Transverse colon (tissue), 4 donors: ENCODE results near the gene SNX30. TPM values are rescaled to one million over a fixed set of nuclear protein-coding genes. Genes with fewer than 3 reads are reported as not detected.
"Not testable (repeated sequence)": the region's sequence is repeated elsewhere in the genome, so short reads cannot be mapped to it uniquely, and the experiment has no call there.

Experiments used
- DNase-seq: peaks from one replicate; pipeline ENCODE4 v3.0.0-alpha.2; 2019
- H3K27ac ChIP-seq, 4 donors: fragments of 200-600 bp; sonication (generic); 2 replicates each; pipeline ENCODE4 v1.5.1; 2016 to 2018; ENCODE audit warnings: inconsistent platforms in 4 of 4
- H3K27me3 ChIP-seq: fragments of 200-600 bp; sonication (generic); 2 replicates; pipeline ENCODE4 v1.5.1; 2017; ENCODE audit warnings: inconsistent platforms
- H3K36me3 ChIP-seq, 4 donors: fragments of 200-600 bp; sonication (generic); 2 replicates each; pipeline ENCODE4 v1.5.1; 2017 to 2019; ENCODE audit warnings: inconsistent platforms in 4 of 4
- H3K4me1 ChIP-seq, 4 donors: fragments of 200-600 bp; sonication (generic); 2 replicates each; pipeline ENCODE4 v1.5.1; 2017 to 2020; ENCODE audit warnings: inconsistent platforms in 4 of 4
- H3K4me3 ChIP-seq, 4 donors: fragments of 200-600 bp; sonication (generic); 1 replicate in 1 of 4; 2 replicates in 3 of 4; pipeline versions ENCODE4 v1.5.1 to v1.6.1; 2017 to 2019; ENCODE audit warnings: inconsistent platforms in 4 of 4
- H3K9me3 ChIP-seq, 2 donors: fragments of 200-600 bp; sonication (generic); 2 replicates each; pipeline ENCODE4 v1.5.1; 2017 to 2019; ENCODE audit warnings: inconsistent platforms in 2 of 2
- CTCF ChIP-seq, 5 experiments: fragments of 200-600 bp in 3 of 5; fragments of 450-650 bp in 2 of 5; sonication (generic) in 3 of 5; IDR thresholded peaks; 1 replicate in 2 of 5; 2 replicates in 3 of 5; pipeline ENCODE4 v1.5.1; 2016 to 2017; ENCODE audit warnings: antibody characterized with exemption in 5 of 5, inconsistent platforms in 3 of 5, mild to moderate bottlenecking in 2 of 5, moderate library complexity in 1 of 5
- EP300 ChIP-seq: sonication (generic); formaldehyde crosslinking; IDR thresholded peaks from one replicate; pipeline ENCODE4 v1.6.1; 2017; ENCODE audit warnings: antibody characterized with exemption, low read depth
- POLR2A ChIP-seq: fragments of 450-650 bp; IDR thresholded peaks from one replicate; pipeline ENCODE4 v1.6.1; 2016; ENCODE audit warnings: antibody characterized with exemption, mild to moderate bottlenecking, moderate library complexity
- POLR2AphosphoS5 ChIP-seq, 3 donors: sonication (generic); formaldehyde crosslinking; IDR thresholded peaks; one replicate each; pipeline ENCODE4 v1.6.1; 2016; ENCODE audit warnings: antibody characterized with exemption in 3 of 3
- WGBS, 2 donors: methylation state at CpG; one replicate each; pipeline ENCODE4 v1.1.5; 2018; ENCODE audit warnings: low coverage in 1 of 2; 5-methylcytosine and 5-hydroxymethylcytosine counted together
- in situ Hi-C, 4 donors: fragments of 200-750 bp; cut with MboI; loops; one replicate each; pipeline versions ENCODE4 v1.15.0 to v1.15.1; 2017; ENCODE audit warnings: low sequenced_read_pairs in 3 of 4, low pct_ligation_motif_present in 1 of 4, low pct_unique_long_range_greater_than_20kb in 1 of 4
- intact Hi-C: fragments of 100-400 bp; cut with DNase I; formaldehyde crosslinking; loops from one replicate; pipeline ENCODE4 v1.15.1; 2023; ENCODE audit warnings: low total_unique reads
- total RNA-seq, 4 donors: library from RNA; depleted of rRNA; stranded (reverse); fragments of >200 nt; gene quantifications; one replicate each; pipeline ENCODE4 v1.1.0, GENCODE V29; 2016

SNX30 gene
- total RNA-seq, 4 donors from 2014 or later = 15.7 to 46.4 (median 45.7) TPM

- peak overlapping the region in 1 of 4 donors; percentile 95 for H3K27ac ChIP-seq
- peaks cover 0 to 17% (median 11%) of the 10 kb centered on the region in 4 donors for H3K4me1 ChIP-seq
- no peaks in the 10 kb centered on the region for H3K9me3 ChIP-seq
- H3K27me3 ChIP-seq = no peaks in the 10 kb centered on the region
- TF ChIP-seq EP300 (no peak), POLR2A (no peak), CTCF (IDR thresholded peaks at IDR 0.05) (no peak), POLR2AphosphoS5 (IDR thresholded peaks at IDR 0.05) (no peak)
- intact Hi-C loops = loop anchor here (10.0 kb wide), 2 partner anchors 75 to 235 kb away; partner anchors contain the start of gene KIAA1958
- in situ Hi-C loops = loop anchor here in 2 of 4 donors (25.0 kb wide), 2 partner anchors 332 to 632 kb away; partner anchors contain the start of gene HSDL2 (in 1 of the 2)
- 52 to 57% methylated on average over 2 of the region's 2 CpGs for WGBS, 2 donors
- no peaks in the 10 kb centered on the region for H3K36me3 ChIP-seq
- DNase-seq = no peak
- H3K4me3 ChIP-seq = no peak overlapping the region
Observed at GRCh38 chr9:112719696-112720095, 30.9 kb upstream of the SNX30 start.

- H3K4me1 ChIP-seq = peaks cover 0 to 17% (median 11%) of the 10 kb centered on the region in 4 donors
- H3K9me3 ChIP-seq = no peaks in the 10 kb centered on the region
- no peak overlapping the region for H3K4me3 ChIP-seq
- TF ChIP-seq POLR2AphosphoS5 (IDR thresholded peaks at IDR 0.05) = no peak
- TF ChIP-seq POLR2A = no peak
- TF ChIP-seq EP300 = no peak
- no peak for TF ChIP-seq CTCF (IDR thresholded peaks at IDR 0.05)
- WGBS, 2 donors = 25 to 84% methylated on average over 1 to 4 of the region's 4 CpGs
- no peak for DNase-seq
- no peaks in the 10 kb centered on the region for H3K27me3 ChIP-seq
- no peak overlapping the region for H3K27ac ChIP-seq
- no peaks in the 10 kb centered on the region for H3K36me3 ChIP-seq
- intact Hi-C loops = no loop called here
- in situ Hi-C loops = loop anchor here in 2 of 4 donors (25.0 kb wide), 2 partner anchors 333 to 633 kb away; partner anchors contain the start of gene HSDL2 (in 1 of the 2)
Observed at GRCh38 chr9:112720113-112720780, 30.3 kb upstream of the SNX30 start.

GRCh38 chr9:112722749-112723148, 27.8 kb upstream of the SNX30 start:
- H3K36me3 ChIP-seq, DNase-seq, H3K27ac ChIP-seq, H3K9me3 ChIP-seq, H3K4me1 ChIP-seq, intact Hi-C loops, H3K27me3 ChIP-seq, H3K4me3 ChIP-seq: not testable (repeated sequence)
- in situ Hi-C loops = loop anchor here in 2 of 4 donors (25.0 kb wide), 2 partner anchors 335 to 635 kb away; partner anchors contain the start of gene HSDL2 (in 1 of the 2)
- WGBS, 2 donors = 89 to 100% methylated on average over 2 to 3 of the region's 3 CpGs

- no peaks in the 10 kb centered on the region for H3K4me1 ChIP-seq
- no peaks in the 10 kb centered on the region for H3K9me3 ChIP-seq
- H3K27me3 ChIP-seq = no peaks in the 10 kb centered on the region
- DNase-seq = no peak
- 77% methylated on average over 3 of the region's 3 CpGs; no CpG with 5 or more reads in 1 of the 2 donors for WGBS, 2 donors
- TF ChIP-seq POLR2AphosphoS5 (IDR thresholded peaks at IDR 0.05) (no peak), EP300 (no peak), POLR2A (no peak), CTCF (IDR thresholded peaks at IDR 0.05) (no peak)
- peak overlapping the region in 1 of 4 donors; percentile 25 for H3K27ac ChIP-seq
- intact Hi-C loops = no loop called here
- no peaks in the 10 kb centered on the region for H3K36me3 ChIP-seq
- H3K4me3 ChIP-seq = no peak overlapping the region
- in situ Hi-C loops = no loop called here
Observed at GRCh38 chr9:112725961-112726360, 24.6 kb upstream of the SNX30 start.
